NT2/D1 (cell line): ENCODE measurements around the gene ZFYVE1.

ENCODE experiments used
- YY1 ChIP-seq: IDR thresholded peaks from 2 replicates; pipeline ENCODE4 v1.6.1; 2011; ENCODE audit not compliant: insufficient read length, insufficient read depth
- ZNF274 ChIP-seq: IDR thresholded peaks from 2 replicates; pipeline ENCODE4 v1.6.1; 2011; ENCODE audit warnings: mild to moderate bottlenecking, low read depth, low read length

- TF ChIP-seq YY1 = no peak
- no peak for TF ChIP-seq ZNF274
Observed at GRCh38 chr14:73026845-73027542, at the start of gene ZFYVE1.
